Tibial nerve (tissue), 3 donors: Measurements from ENCODE around the gene GNAQ.

ENCODE experiments used
- POLR2A ChIP-seq, 2 donors: fragments of 450-650 bp; IDR thresholded peaks; one replicate each; pipeline ENCODE4 v1.6.1; 2017; ENCODE audit warnings: antibody characterized with exemption in 2 of 2, mild to moderate bottlenecking in 2 of 2, moderate library complexity in 2 of 2
- TF ChIP-seq, protein P1 (sequence below), 5 experiments: fragments of 200-600 bp in 3 of 5; fragments of 450-650 bp in 2 of 5; sonication (generic) in 3 of 5; IDR thresholded peaks; one replicate each; pipeline ENCODE4 v1.5.1; 2016 to 2019; ENCODE audit warnings: antibody characterized with exemption in 5 of 5, mild to moderate bottlenecking in 3 of 5, moderate library complexity in 2 of 5

DNA sequence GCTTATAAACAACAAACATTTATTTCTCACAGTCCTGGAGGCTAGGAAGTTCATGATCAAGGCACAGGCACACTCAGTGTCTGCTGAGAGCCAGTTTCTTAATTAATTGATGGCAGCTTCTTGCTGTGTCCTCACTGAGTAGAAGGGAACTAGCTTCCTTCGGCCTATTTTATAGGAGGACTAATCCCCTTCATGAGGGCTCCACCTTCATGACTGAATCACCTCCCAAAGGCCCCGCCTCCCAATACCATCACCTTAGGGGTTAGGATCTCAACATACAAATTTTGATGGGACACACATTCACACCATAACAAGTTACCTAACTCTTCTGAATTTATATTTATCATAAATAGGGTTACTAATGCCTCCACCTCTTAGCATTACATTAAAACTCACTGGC, 129.8 kb downstream of the GNAQ start:
- TF ChIP-seq, protein P1, sequence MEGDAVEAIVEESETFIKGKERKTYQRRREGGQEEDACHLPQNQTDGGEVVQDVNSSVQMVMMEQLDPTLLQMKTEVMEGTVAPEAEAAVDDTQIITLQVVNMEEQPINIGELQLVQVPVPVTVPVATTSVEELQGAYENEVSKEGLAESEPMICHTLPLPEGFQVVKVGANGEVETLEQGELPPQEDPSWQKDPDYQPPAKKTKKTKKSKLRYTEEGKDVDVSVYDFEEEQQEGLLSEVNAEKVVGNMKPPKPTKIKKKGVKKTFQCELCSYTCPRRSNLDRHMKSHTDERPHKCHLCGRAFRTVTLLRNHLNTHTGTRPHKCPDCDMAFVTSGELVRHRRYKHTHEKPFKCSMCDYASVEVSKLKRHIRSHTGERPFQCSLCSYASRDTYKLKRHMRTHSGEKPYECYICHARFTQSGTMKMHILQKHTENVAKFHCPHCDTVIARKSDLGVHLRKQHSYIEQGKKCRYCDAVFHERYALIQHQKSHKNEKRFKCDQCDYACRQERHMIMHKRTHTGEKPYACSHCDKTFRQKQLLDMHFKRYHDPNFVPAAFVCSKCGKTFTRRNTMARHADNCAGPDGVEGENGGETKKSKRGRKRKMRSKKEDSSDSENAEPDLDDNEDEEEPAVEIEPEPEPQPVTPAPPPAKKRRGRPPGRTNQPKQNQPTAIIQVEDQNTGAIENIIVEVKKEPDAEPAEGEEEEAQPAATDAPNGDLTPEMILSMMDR (IDR thresholded peaks at IDR 0.05), result no peak
- no peak for TF ChIP-seq POLR2A (IDR thresholded peaks at IDR 0.05)
